Erythroblast (primary cell): ENCODE data around the gene ECE2.

Source experiments
- GATA1 ChIP-seq: IDR thresholded peaks from 2 replicates; pipeline ENCODE4 v1.6.1; 2011; ENCODE audit warnings: low read depth, mild to moderate bottlenecking, control low read depth, low read length, moderate library complexity
- POLR2A ChIP-seq: IDR thresholded peaks from 2 replicates; pipeline ENCODE4 v1.6.1; 2011; ENCODE audit warnings: mild to moderate bottlenecking, low read length

GRCh38 chr3:184311633-184312032, 35.8 kb downstream of the ECE2 start:
- TF ChIP-seq POLR2A = no peak
- TF ChIP-seq GATA1 = no peak
